ENCODE measurements around the gene MYH15. TPM values are rescaled to one million over a fixed set of nuclear protein-coding genes. Genes with fewer than 3 reads are reported as not detected.
A peak's percentile ranks its signal among the peaks of the same experiment; 100 is the strongest.

Gene MYH15
- total RNA-seq, 1 donor from 2014 or later, result 0.75 TPM

DNA sequence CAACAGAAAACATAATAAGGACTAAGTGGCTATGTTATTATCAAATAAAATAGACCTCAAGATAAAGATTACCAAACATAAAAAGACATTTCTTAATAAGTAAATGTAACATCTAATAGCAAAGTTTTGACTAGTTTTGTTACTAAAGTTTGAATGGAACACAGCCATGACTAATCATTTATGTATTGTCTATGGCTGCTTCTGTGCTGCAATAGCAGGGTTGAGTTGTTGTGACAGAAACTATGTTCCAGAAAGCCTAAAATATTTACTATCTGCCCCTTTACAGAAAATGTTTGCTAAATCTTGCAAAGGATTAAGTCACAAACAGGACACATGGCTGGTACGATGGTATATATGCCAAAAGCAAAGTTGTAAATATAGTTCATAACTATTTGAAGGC lies 37.9 kb upstream of the MYH15 start:
- TF ChIP-seq, protein P1, sequence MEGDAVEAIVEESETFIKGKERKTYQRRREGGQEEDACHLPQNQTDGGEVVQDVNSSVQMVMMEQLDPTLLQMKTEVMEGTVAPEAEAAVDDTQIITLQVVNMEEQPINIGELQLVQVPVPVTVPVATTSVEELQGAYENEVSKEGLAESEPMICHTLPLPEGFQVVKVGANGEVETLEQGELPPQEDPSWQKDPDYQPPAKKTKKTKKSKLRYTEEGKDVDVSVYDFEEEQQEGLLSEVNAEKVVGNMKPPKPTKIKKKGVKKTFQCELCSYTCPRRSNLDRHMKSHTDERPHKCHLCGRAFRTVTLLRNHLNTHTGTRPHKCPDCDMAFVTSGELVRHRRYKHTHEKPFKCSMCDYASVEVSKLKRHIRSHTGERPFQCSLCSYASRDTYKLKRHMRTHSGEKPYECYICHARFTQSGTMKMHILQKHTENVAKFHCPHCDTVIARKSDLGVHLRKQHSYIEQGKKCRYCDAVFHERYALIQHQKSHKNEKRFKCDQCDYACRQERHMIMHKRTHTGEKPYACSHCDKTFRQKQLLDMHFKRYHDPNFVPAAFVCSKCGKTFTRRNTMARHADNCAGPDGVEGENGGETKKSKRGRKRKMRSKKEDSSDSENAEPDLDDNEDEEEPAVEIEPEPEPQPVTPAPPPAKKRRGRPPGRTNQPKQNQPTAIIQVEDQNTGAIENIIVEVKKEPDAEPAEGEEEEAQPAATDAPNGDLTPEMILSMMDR (conservative IDR thresholded peaks at IDR 0.05; ENCODE audit: low read depth, low read length), result no peak
- H3K4me3 ChIP-seq (ENCODE audit: low read depth, low read length), result no peak overlapping the region
- no peak for DNase-seq (ENCODE audit: low read depth)

DNA sequence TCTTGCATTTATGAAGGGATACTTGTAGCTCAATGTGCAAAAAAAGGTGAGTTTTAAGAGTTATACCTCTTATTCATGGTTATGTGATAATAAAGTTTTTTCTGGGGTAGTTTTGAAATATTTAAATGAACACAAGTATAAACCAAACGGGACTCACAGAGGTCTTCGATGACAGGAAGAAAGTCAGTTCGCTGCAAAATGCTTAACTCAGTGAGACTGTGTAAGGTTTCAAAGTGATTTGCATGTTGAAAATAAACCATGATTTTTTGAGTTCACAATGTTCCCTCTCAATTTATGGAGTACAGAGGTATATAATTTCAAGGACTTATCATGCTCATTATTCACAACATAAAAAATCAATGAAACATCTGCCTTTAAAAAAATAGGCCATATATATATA lies 36.3 kb upstream of the MYH15 start:
- TF ChIP-seq, protein P1 (conservative IDR thresholded peaks at IDR 0.05; ENCODE audit: low read depth, low read length), result no peak
- H3K4me3 ChIP-seq (ENCODE audit: low read depth, low read length), result peak overlapping the region; percentile 21
- DNase-seq (ENCODE audit: low read depth), result no peak

DNA sequence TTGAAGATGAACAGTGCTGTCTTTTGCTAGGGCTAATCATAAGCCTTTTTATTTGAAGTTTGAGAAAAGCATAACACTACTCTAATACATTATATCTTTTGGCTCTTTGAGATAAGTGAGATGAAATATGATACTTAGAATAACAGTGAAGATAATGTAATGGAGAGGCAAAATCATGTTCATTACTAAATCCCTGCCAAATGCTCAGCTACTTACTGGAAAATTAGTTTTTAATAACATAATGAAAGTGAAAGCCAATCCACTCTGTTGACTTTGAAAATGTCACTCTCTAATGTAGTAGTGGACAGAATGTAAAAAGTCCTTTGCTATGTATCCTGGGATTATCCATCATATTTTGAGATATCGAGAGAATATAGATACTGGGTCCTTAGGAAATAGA lies 35.9 kb upstream of the MYH15 start:
- TF ChIP-seq, protein P1 (conservative IDR thresholded peaks at IDR 0.05; ENCODE audit: low read depth, low read length), result no peak
- no peak for DNase-seq (ENCODE audit: low read depth)
- peak overlapping the region; percentile 21 for H3K4me3 ChIP-seq (ENCODE audit: low read depth, low read length)

DNA sequence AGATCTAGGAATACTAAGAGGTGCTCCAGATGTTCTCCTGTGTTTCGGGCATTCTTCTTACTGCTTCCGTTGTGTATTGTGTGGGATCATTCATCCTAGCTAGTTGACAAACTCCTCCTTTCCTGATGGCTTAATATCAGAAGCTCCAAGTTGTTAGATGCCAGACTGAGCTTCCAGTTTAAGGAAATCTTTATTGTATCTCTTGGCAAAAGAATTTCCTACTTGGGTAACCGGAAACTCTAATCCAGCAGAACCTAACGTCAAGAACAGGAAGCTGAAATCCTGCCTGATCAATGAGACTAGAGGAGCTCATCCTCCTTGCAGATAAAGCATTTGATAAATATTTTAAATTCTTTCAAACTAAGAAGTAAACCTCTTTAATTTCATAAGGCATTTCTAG lies 27.7 kb upstream of the MYH15 start:
- TF ChIP-seq, protein P1 (conservative IDR thresholded peaks at IDR 0.05; ENCODE audit: low read depth, low read length), result no peak
- H3K4me3 ChIP-seq (ENCODE audit: low read depth, low read length), result no peak overlapping the region
- no peak for DNase-seq (ENCODE audit: low read depth)

DNA sequence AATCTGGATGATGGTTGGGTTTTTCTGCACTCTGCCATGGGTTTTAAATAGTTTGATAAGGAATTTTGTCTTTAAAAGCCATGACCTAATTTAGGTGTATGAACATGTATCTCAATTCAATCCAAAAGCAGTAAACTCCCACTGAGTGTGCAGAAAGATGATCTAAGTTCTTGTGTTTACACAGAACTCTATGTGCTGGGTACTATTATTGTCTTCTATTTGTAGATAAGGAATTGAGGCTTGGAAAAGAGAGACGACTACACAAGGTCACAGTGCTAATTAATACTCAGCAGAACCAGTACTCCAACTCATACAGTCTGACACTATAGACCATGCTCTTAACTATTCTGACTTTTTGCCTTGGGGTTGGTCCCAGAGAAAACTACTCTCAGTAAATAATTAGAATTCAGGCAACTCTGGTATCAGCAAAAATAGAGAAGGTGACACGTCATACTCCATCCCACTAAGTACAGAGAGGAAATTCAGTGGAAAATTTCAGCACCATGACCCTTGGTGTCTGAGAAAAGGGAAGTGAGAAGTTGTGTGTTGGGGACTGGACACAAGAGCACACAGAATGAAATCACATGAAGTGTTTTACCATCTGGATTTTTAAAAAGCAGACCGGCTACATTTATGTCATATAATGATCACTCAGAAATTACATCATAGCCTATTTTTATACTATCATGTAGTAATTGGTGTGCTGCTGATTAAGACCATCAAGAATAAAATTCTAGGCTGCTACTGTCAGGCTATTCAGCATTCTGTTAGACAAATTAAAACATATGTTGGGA lies 18.3 kb upstream of the MYH15 start:
- TF ChIP-seq, protein P1 (conservative IDR thresholded peaks at IDR 0.05; ENCODE audit: low read depth, low read length), result no peak
- H3K4me3 ChIP-seq (ENCODE audit: low read depth, low read length), result no peak overlapping the region
- no peak for DNase-seq (ENCODE audit: low read depth)

DNA sequence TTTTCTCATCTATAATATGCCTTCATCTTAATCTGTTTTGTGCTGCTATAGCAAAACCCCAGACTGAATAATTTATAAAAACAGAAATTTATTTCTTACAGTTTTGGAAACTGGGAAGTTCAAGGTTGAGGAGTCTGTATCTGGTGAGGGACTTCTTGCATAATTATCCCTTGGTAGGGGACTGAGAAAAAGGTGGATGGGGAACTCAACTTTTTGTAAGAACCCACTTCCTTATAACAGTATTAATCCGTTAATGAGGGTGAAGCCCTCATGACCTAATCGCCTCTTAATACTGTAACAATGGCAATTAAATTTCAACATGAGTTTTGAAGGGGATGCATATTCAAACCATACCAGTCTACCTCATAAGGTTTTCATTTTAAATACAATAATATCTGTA lies 17.4 kb upstream of the MYH15 start:
- no peak overlapping the region for H3K4me3 ChIP-seq (ENCODE audit: low read depth, low read length)
- TF ChIP-seq, protein P1 (conservative IDR thresholded peaks at IDR 0.05; ENCODE audit: low read depth, low read length), result no peak
- no peak for DNase-seq (ENCODE audit: low read depth)

DNA sequence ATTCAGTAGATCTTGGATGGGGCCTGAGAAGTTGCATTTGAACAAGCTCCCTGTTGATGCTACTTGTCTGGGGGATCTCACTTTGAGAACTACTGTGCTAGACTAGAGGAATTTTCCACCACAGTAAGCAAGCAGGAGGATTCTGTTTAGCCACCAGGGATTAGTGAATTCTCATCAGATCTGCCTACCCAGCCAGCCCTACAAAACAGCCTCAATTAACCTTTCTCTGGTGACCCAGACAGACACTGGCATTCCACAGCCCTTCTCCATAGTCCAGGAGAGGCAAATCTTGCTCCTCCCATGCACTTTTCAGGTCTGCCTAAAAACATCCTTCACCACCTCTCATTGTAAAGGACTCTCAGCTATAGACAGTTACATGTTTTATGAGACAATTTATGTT lies 16.7 kb upstream of the MYH15 start:
- H3K4me3 ChIP-seq (ENCODE audit: low read depth, low read length), result no peak overlapping the region
- TF ChIP-seq, protein P1 (conservative IDR thresholded peaks at IDR 0.05; ENCODE audit: low read depth, low read length), result no peak
- DNase-seq (ENCODE audit: low read depth), result no peak
